SH-SY5Y (cell line): Measurements from ENCODE around the gene DIP2C.

Experiments used
- GATA2 ChIP-seq: IDR thresholded peaks from 2 replicates; pipeline ENCODE4 v1.6.1; 2011; ENCODE audit warnings: mild to moderate bottlenecking, low read depth, low read length
- GATA3 ChIP-seq: IDR thresholded peaks from 2 replicates; pipeline ENCODE4 v1.6.1; 2011; ENCODE audit warnings: low read depth, mild to moderate bottlenecking, low read length, moderate library complexity

DNA sequence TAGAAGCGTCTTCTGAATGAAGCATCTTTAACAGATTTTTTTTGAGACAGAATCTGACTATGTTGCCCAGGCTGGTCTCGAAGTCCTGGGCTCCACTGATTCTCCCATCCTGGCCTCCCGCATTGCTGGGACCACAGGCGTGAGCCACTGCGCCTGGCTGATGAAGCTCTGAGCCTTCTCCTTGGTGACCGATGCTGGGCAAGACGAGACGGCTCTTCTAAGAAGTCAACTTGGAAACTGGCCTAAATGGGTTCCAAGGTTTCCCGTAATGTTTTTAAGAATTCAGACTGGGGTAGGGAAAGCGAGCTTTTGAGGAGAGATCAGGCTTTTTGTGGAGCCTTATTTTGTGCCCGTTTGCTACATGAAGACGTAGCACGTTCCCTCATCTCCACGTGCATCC is 329.7 kb downstream of the DIP2C start:
- TF ChIP-seq GATA2 (no peak), GATA3 (no peak)
